GM23338 (cell line): Measurements from ENCODE around the gene GSTM1. TPM values are rescaled to one million over a fixed set of nuclear protein-coding genes. Genes with fewer than 3 reads are reported as not detected.

ENCODE experiments used
- ATAC-seq: fragments of 200-7000 bp; cut with Tn5 transposase; 3 replicates; pipeline ENCODE4 v1.9.1; 2020
- DNase-seq: peaks from one replicate; pipeline ENCODE4 v3.0.0-alpha.2; 2015; ENCODE audit warnings: low spot score
- H2AFZ ChIP-seq: fragments of 200-600 bp; sonication (generic); 2 replicates; pipeline ENCODE4 v1.8.0; 2016; ENCODE audit warnings: antibody characterized with exemption, mild to moderate bottlenecking, moderate library complexity
- H3F3A ChIP-seq: fragments of 200-600 bp; sonication (generic); replicated peaks from 2 replicates; pipeline ENCODE4 v1.8.0; 2017; ENCODE audit warnings: antibody characterized with exemption, mixed run types, low read depth
- H3K27ac ChIP-seq: fragments of 200-600 bp; sonication (generic); 2 replicates; pipeline ENCODE4 v1.6.1; 2016; ENCODE audit warnings: low read depth
- H3K27me3 ChIP-seq: fragments of 200-600 bp; sonication (generic); 2 replicates; pipeline ENCODE4 v1.8.0; 2016; ENCODE audit warnings: mild to moderate bottlenecking, mixed run types, moderate library complexity; ENCODE audit not compliant: insufficient read depth
- H3K36me3 ChIP-seq: fragments of 200-600 bp; sonication (generic); 2 replicates; pipeline ENCODE4 v1.8.0; 2016; ENCODE audit warnings: mild to moderate bottlenecking; ENCODE audit not compliant: insufficient read depth
- H3K4me1 ChIP-seq: fragments of 200-600 bp; sonication (generic); 2 replicates; pipeline ENCODE4 v1.8.0; 2016; ENCODE audit warnings: mild to moderate bottlenecking, moderate library complexity; ENCODE audit not compliant: insufficient read depth
- H3K4me2 ChIP-seq: fragments of 200-600 bp; sonication (generic); 2 replicates; pipeline ENCODE4 v1.7.1; 2017; ENCODE audit warnings: mixed run types
- H3K4me3 ChIP-seq: fragments of 200-600 bp; sonication (generic); 2 replicates; pipeline ENCODE4 v1.6.1; 2016; ENCODE audit warnings: mixed run types
- H3K79me2 ChIP-seq: fragments of 200-600 bp; sonication (generic); replicated peaks from 2 replicates; pipeline ENCODE4 v1.8.0; 2017; ENCODE audit warnings: mild to moderate bottlenecking; ENCODE audit not compliant: insufficient read depth
- H3K9me2 ChIP-seq: fragments of 200-600 bp; sonication (generic); 2 replicates; pipeline ENCODE4 v1.8.0; 2017; ENCODE audit not compliant: insufficient read depth
- H4K20me1 ChIP-seq: fragments of 200-600 bp; sonication (generic); replicated peaks from 2 replicates; pipeline ENCODE4 v1.8.0; 2017; ENCODE audit warnings: mild to moderate bottlenecking; ENCODE audit not compliant: insufficient read depth
- H3K27ac Mint-ChIP-seq: 2 replicates; pipeline ENCODE4 v1.8.0; 2020; ENCODE audit warnings: inconsistent platforms, mild to moderate bottlenecking, moderate library complexity, mixed read lengths
- H3K27me3 Mint-ChIP-seq: 3 replicates; pipeline ENCODE4 v1.8.0; 2022; ENCODE audit warnings: low read depth, mild to moderate bottlenecking, moderate library complexity, mixed read lengths, inconsistent platforms; ENCODE audit not compliant: insufficient read depth, poor library complexity
- H3K36me3 Mint-ChIP-seq: 3 replicates; pipeline ENCODE4 v1.8.0; 2021; ENCODE audit warnings: low read depth, mild to moderate bottlenecking, inconsistent platforms, moderate library complexity, mixed read lengths
- H3K4me1 Mint-ChIP-seq: 3 replicates; pipeline ENCODE4 v1.8.0; 2020; ENCODE audit warnings: mild to moderate bottlenecking, inconsistent platforms, mixed read lengths
- H3K4me3 Mint-ChIP-seq: 3 replicates; pipeline ENCODE4 v1.8.0; 2021; ENCODE audit warnings: moderate library complexity, mild to moderate bottlenecking, inconsistent platforms, mixed read lengths
- H3K9me3 Mint-ChIP-seq: 3 replicates; pipeline ENCODE4 v1.8.0; 2020; ENCODE audit warnings: moderate library complexity, mild to moderate bottlenecking, inconsistent platforms, mixed read lengths
- CREB1 ChIP-seq: fragments of 250-450 bp; sonication (Bioruptor Pico); IDR thresholded peaks from 2 replicates; pipeline ENCODE4 v1.5.0; 2020; ENCODE audit warnings: low read depth, mild to moderate bottlenecking, moderate library complexity
- CTCF ChIP-seq, 2 experiments: fragments of 200-600 bp in 1 of 2; sonication (generic) in 1 of 2; conservative IDR thresholded peaks; 2 replicates each; pipeline versions ENCODE4 v1.5.1 to v1.6.1; 2016 to 2017; ENCODE audit warnings: antibody characterized with exemption in 2 of 2, low read depth in 2 of 2, mild to moderate bottlenecking in 2 of 2, moderate library complexity in 1 of 2
- EZH2 ChIP-seq: fragments of 200-600 bp; sonication (generic); IDR thresholded peaks from one replicate; pipeline ENCODE4 v1.8.0; 2017; ENCODE audit warnings: antibody characterized with exemption, mild to moderate bottlenecking, low read depth; ENCODE audit not compliant: unreplicated experiment
- EZH2phosphoT487 ChIP-seq: fragments of 200-600 bp; sonication (generic); IDR thresholded peaks from one replicate; pipeline ENCODE4 v1.8.1; 2018; ENCODE audit warnings: antibody characterized with exemption; ENCODE audit not compliant: unreplicated experiment
- NANOG ChIP-seq: IDR thresholded peaks from 2 replicates; pipeline ENCODE4 v1.6.1; 2016; ENCODE audit warnings: antibody characterized with exemption, borderline replicate concordance
- REST ChIP-seq: IDR thresholded peaks from one replicate; pipeline ENCODE4 v1.6.1; 2018; ENCODE audit warnings: antibody characterized with exemption; ENCODE audit not compliant: unreplicated experiment
- ZNF114 ChIP-seq: fragments of 250-450 bp; sonication (Bioruptor Pico); IDR thresholded peaks from 2 replicates; pipeline ENCODE4 v1.5.0; 2020; ENCODE audit warnings: mild to moderate bottlenecking, moderate library complexity
- ZNF462 ChIP-seq: fragments of 250-450 bp; sonication (Bioruptor Pico); IDR thresholded peaks from 2 replicates; pipeline ENCODE4 v1.5.0; 2020; ENCODE audit warnings: mild to moderate bottlenecking, moderate library complexity
- polyA plus RNA-seq: library from polyadenylated mRNA; unstranded; fragments of >200 nt; fragmentation: Nextera tagmentation; extraction: Ambion mirVana; gene quantifications from 2 replicates; pipeline ENCODE4 v1.2.1, GENCODE V29; 2016
- total RNA-seq: library from RNA; depleted of rRNA; stranded (reverse); fragments of >200 nt; shearing (Covaris generic); gene quantifications from 2 replicates; pipeline ENCODE4 v1.2.3, GENCODE V29; 2014

Gene GSTM1
- total and polyA plus RNA-seq, 2 experiments from 2014 or later, result not detected

- Histone ChIP-seq H3K4me3 (peak within 1 kb of the TSS; percentile 82), H3K4me1 (peaks cover 10% of the 10 kb centered on the region; the same call in 1 of the 2 replicates), H3K27me3 (peaks cover 18% of the 10 kb centered on the region), H3K9me2 (no peaks in the 10 kb centered on the region), H3K36me3 (no peaks in the 10 kb centered on the region), H2AFZ (peak within 1 kb of the TSS; percentile 100), H3F3A (peaks cover 6% of the 10 kb centered on the region), H3K4me2 (peak within 1 kb of the TSS; percentile 86), H4K20me1 (no peaks in the 10 kb centered on the region; the same call in 1 of the 2 replicates), H3K27ac (peak within 1 kb of the TSS; percentile 77; the same call in 1 of the 2 replicates), H3K79me2 (no peaks in the 10 kb centered on the region)
- Mint-ChIP-seq H3K27me3 (peaks cover 9% of the 10 kb centered on the region), H3K4me3 (peak within 1 kb of the TSS; percentile 91), H3K9me3 (no peaks in the 10 kb centered on the region), H3K27ac (peak within 1 kb of the TSS; percentile 41; the same call in 1 of the 2 replicates), H3K4me1 (peaks cover 11% of the 10 kb centered on the region), H3K36me3 (no peaks in the 10 kb centered on the region)
- TF ChIP-seq EZH2phosphoT487 (no peak), CTCF (conservative IDR thresholded peaks at IDR 0.05; ENCODE audit: low read depth in 2 of 2) (0 out of 4 replicates have a peak, but pooled peaks of 1 of the 2 experiments have one; percentile 5), CREB1 (CRISPR knock-in tag) (peak; percentile 53), NANOG (no peak), ZNF114 (CRISPR knock-in tag) (no peak)
- peak; percentile 95 for ATAC-seq
- DNase-seq, result peak; percentile 94
Measured at GRCh38 chr1:109655615-109656519, 31.8 kb upstream of the GSTM1 start, which contains the start of gene GSTM4. GSTM4 (plus strand) TSS chr1:109656099; CDS start chr1:109656390, 291 bp downstream.

- Mint-ChIP-seq H3K27ac (no peak overlapping the region), H3K4me3 (no peak overlapping the region), H3K36me3 (no peaks in the 10 kb centered on the region), H3K4me1 (peaks cover 11% of the 10 kb centered on the region), H3K27me3 (peaks cover 11% of the 10 kb centered on the region), H3K9me3 (no peaks in the 10 kb centered on the region)
- Histone ChIP-seq H2AFZ (no peak overlapping the region), H3K4me2 (no peak overlapping the region), H3K4me1 (peaks cover 10% of the 10 kb centered on the region; the same call in 1 of the 2 replicates), H3K79me2 (no peaks in the 10 kb centered on the region), H3K27ac (no peak overlapping the region), H3K9me2 (no peaks in the 10 kb centered on the region), H3K4me3 (no peak overlapping the region), H3F3A (peaks cover 6% of the 10 kb centered on the region), H4K20me1 (no peaks in the 10 kb centered on the region; the same call in 1 of the 2 replicates), H3K36me3 (no peaks in the 10 kb centered on the region), H3K27me3 (peaks cover 18% of the 10 kb centered on the region)
- ATAC-seq (no peak), DNase-seq (no peak)
- no peak for TF ChIP-seq REST
- TF ChIP-seq ZNF462, result no peak
- TF ChIP-seq EZH2, result no peak
- no peak for TF ChIP-seq CREB1 (CRISPR knock-in tag)
Measured at GRCh38 chr1:109657395-109657794, 30.2 kb upstream of the GSTM1 start.
